ENCODE measurements around the gene TRAPPC1.

- TF ChIP-seq CTCF (IDR thresholded peaks at IDR 0.05) (no peak), POLR2A (IDR thresholded peaks at IDR 0.05) (no peak)
Observed at GRCh38 chr17:7940034-7940433, 8.3 kb upstream of the TRAPPC1 start.

Measured in Peyer's patch (tissue), 4 donors.